Ureter (tissue), 1 donor: ENCODE results near the gene PCSK6. TPM values are rescaled to one million over a fixed set of nuclear protein-coding genes. Genes with fewer than 3 reads are reported as not detected.
"Not testable (repeated sequence)": the region's sequence is repeated elsewhere in the genome, so short reads cannot be mapped to it uniquely, and the experiment has no call there.

Experiments
- DNase-seq: peaks from one replicate; pipeline ENCODE4 v3.0.0-alpha.2; 2020; ENCODE audit warnings: low spot score
- total RNA-seq: library from RNA; stranded (reverse); gene quantifications from one replicate; pipeline ENCODE4 v1.2.4, GENCODE V29; 2023
- donor health status: DM: yes; HTN: yes; CAD: no.

Gene PCSK6
- total RNA-seq, 1 donor from 2014 or later = 14.5 TPM

GRCh38 chr15:101357885-101358284, 131.6 kb downstream of the PCSK6 start:
- DNase-seq = no peak

- no peak for DNase-seq
These were observed 132.2 kb downstream of the PCSK6 start for GRCh38 chr15:101357333-101357732.

- not testable (repeated sequence) for DNase-seq
These were observed 132.9 kb downstream of the PCSK6 start for GRCh38 chr15:101356512-101357172.

- DNase-seq = no peak
These were observed 133.6 kb downstream of the PCSK6 start for GRCh38 chr15:101355678-101356464.

- DNase-seq = no peak
These were observed 134.4 kb downstream of the PCSK6 start for GRCh38 chr15:101354891-101355623.

GRCh38 chr15:101353240-101353639, 136.3 kb downstream of the PCSK6 start:
- DNase-seq = no peak

- no peak for DNase-seq
These were observed 137.8 kb downstream of the PCSK6 start for GRCh38 chr15:101351736-101352135.

- DNase-seq = no peak
These were observed 140.2 kb downstream of the PCSK6 start for GRCh38 chr15:101349047-101349951.

GRCh38 chr15:101348643-101349042, 140.9 kb downstream of the PCSK6 start:
- no peak for DNase-seq

- DNase-seq = no peak
These were observed 141.5 kb downstream of the PCSK6 start for GRCh38 chr15:101348015-101348414.

- no peak for DNase-seq
These were observed 142.1 kb downstream of the PCSK6 start for GRCh38 chr15:101347454-101347853.

GRCh38 chr15:101346928-101347327, 142.6 kb downstream of the PCSK6 start:
- no peak for DNase-seq

GRCh38 chr15:101342056-101342455, 147.5 kb downstream of the PCSK6 start:
- no peak for DNase-seq

- DNase-seq = no peak
These were observed 150.9 kb downstream of the PCSK6 start for GRCh38 chr15:101338502-101339057.

- no peak for DNase-seq
These were observed 151.5 kb downstream of the PCSK6 start for GRCh38 chr15:101337976-101338375.

GRCh38 chr15:101333907-101334789, 155.4 kb downstream of the PCSK6 start:
- DNase-seq = not testable (repeated sequence)

- DNase-seq = no peak
These were observed 157.4 kb downstream of the PCSK6 start for GRCh38 chr15:101332061-101332467.

GRCh38 chr15:101329867-101330380, 159.6 kb downstream of the PCSK6 start:
- DNase-seq = no peak

- no peak for DNase-seq
These were observed 160.1 kb downstream of the PCSK6 start for GRCh38 chr15:101329309-101329863.

- no peak for DNase-seq
These were observed 161.5 kb downstream of the PCSK6 start for GRCh38 chr15:101328001-101328400.
